Osteoblast (primary cell): ENCODE measurements around the gene FES. TPM values are rescaled to one million over a fixed set of nuclear protein-coding genes. Genes with fewer than 3 reads are reported as not detected.

Experiments
- DNase-seq: peaks from one replicate; pipeline ENCODE4 v3.0.0; 2011; ENCODE audit warnings: low spot score, mixed read lengths; ENCODE audit not compliant: insufficient read length; ENCODE audit errors: missing footprints
- H2AFZ ChIP-seq: 2 replicates; pipeline ENCODE4 v1.6.0; 2011; ENCODE audit warnings: mild to moderate bottlenecking, low read length
- H3K27ac ChIP-seq: 2 replicates; pipeline ENCODE4 v1.5.1; 2011; ENCODE audit warnings: mild to moderate bottlenecking, low read depth, low read length, moderate library complexity
- H3K27me3 ChIP-seq: 2 replicates; pipeline ENCODE4 v1.6.0; 2012; ENCODE audit warnings: mild to moderate bottlenecking, control low read depth, inconsistent platforms, low read length, moderate library complexity; ENCODE audit not compliant: insufficient read depth
- H3K36me3 ChIP-seq: 2 replicates; pipeline ENCODE4 v1.5.1; 2011; ENCODE audit warnings: mild to moderate bottlenecking, low read length, control low read depth, moderate library complexity; ENCODE audit not compliant: insufficient read depth
- H3K4me1 ChIP-seq: 2 replicates; pipeline ENCODE4 v1.5.1; 2011; ENCODE audit warnings: mild to moderate bottlenecking, low read length, control low read depth, moderate library complexity; ENCODE audit not compliant: insufficient read depth
- H3K4me2 ChIP-seq: 2 replicates; pipeline ENCODE4 v1.6.0; 2011; ENCODE audit warnings: mild to moderate bottlenecking, low read length; ENCODE audit not compliant: insufficient read depth
- H3K4me3 ChIP-seq: fragments of 200-600 bp; sonication (generic); 3 replicates; pipeline ENCODE4 v1.5.1; 2012; ENCODE audit warnings: mild to moderate bottlenecking, low read length, inconsistent platforms; ENCODE audit not compliant: insufficient read depth
- H3K79me2 ChIP-seq: 2 replicates; pipeline ENCODE4 v1.6.0; 2012; ENCODE audit warnings: mild to moderate bottlenecking, low read length, control low read depth, inconsistent platforms; ENCODE audit not compliant: insufficient read depth
- H3K9me3 ChIP-seq: 2 replicates; pipeline ENCODE4 v1.5.1; 2011; ENCODE audit warnings: low read depth, low read length, control low read depth
- H4K20me1 ChIP-seq: 2 replicates; pipeline ENCODE4 v1.6.0; 2012; ENCODE audit warnings: mild to moderate bottlenecking, low read length, control low read depth; ENCODE audit not compliant: insufficient read depth
- total RNA-seq: library from RNA; depleted of rRNA; stranded (reverse); fragments of >200 nt; gene quantifications from 2 replicates; pipeline ENCODE4 v1.2.3, GENCODE V29; 2012
- TF ChIP-seq, protein P1 (sequence below): IDR thresholded peaks from 2 replicates; pipeline ENCODE4 v1.5.1; 2011; ENCODE audit warnings: mild to moderate bottlenecking, low read depth, low read length, moderate library complexity; ENCODE audit errors: extremely low read depth

Gene FES
- total RNA-seq, 1 donor: 20.3 TPM

DNA sequence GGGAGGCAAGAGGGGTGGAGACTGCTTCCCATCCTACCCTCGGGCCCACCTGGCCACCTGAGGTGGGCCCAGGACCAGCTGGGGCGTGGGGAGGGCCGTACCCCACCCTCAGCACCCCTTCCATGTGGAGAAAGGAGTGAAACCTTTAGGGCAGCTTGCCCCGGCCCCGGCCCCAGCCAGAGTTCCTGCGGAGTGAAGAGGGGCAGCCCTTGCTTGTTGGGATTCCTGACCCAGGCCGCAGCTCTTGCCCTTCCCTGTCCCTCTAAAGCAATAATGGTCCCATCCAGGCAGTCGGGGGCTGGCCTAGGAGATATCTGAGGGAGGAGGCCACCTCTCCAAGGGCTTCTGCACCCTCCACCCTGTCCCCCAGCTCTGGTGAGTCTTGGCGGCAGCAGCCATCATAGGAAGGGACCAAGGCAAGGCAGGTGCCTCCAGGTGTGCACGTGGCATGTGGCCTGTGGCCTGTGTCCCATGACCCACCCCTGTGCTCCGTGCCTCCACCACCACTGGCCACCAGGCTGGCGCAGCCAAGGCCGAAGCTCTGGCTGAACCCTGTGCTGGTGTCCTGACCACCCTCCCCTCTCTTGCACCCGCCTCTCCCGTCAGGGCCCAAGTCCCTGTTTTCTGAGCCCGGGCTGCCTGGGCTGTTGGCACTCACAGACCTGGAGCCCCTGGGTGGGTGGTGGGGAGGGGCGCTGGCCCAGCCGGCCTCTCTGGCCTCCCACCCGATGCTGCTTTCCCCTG lies 2.2 kb upstream of the FES start:
- Histone ChIP-seq H3K9me3 (no peaks in the 10 kb centered on the region), H4K20me1 (peaks cover 4% of the 10 kb centered on the region), H3K36me3 (peaks cover 47% of the 10 kb centered on the region), H2AFZ (no peak overlapping the region), H3K4me2 (no peak overlapping the region), H3K79me2 (peaks cover 7% of the 10 kb centered on the region), H3K4me3 (no peak overlapping the region), H3K4me1 (peaks cover 26% of the 10 kb centered on the region), H3K27ac (no peak overlapping the region), H3K27me3 (no peaks in the 10 kb centered on the region)
- peak; percentile 45 for DNase-seq
- TF ChIP-seq, protein P1, sequence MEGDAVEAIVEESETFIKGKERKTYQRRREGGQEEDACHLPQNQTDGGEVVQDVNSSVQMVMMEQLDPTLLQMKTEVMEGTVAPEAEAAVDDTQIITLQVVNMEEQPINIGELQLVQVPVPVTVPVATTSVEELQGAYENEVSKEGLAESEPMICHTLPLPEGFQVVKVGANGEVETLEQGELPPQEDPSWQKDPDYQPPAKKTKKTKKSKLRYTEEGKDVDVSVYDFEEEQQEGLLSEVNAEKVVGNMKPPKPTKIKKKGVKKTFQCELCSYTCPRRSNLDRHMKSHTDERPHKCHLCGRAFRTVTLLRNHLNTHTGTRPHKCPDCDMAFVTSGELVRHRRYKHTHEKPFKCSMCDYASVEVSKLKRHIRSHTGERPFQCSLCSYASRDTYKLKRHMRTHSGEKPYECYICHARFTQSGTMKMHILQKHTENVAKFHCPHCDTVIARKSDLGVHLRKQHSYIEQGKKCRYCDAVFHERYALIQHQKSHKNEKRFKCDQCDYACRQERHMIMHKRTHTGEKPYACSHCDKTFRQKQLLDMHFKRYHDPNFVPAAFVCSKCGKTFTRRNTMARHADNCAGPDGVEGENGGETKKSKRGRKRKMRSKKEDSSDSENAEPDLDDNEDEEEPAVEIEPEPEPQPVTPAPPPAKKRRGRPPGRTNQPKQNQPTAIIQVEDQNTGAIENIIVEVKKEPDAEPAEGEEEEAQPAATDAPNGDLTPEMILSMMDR: no peak

DNA sequence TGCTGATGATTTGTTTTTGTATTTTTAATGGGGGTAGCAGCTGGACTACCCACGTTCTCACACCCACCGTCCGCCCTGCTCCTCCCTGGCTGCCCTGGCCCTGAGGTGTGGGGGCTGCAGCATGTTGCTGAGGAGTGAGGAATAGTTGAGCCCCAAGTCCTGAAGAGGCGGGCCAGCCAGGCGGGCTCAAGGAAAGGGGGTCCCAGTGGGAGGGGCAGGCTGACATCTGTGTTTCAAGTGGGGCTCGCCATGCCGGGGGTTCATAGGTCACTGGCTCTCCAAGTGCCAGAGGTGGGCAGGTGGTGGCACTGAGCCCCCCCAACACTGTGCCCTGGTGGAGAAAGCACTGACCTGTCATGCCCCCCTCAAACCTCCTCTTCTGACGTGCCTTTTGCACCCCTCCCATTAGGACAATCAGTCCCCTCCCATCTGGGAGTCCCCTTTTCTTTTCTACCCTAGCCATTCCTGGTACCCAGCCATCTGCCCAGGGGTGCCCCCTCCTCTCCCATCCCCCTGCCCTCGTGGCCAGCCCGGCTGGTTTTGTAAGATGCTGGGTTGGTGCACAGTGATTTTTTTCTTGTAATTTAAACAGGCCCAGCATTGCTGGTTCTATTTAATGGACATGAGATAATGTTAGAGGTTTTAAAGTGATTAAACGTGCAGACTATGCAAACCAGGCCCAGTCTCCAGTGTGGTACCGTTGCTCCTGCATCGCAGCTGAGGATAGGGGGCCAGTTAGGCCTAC lies 1.4 kb upstream of the FES start:
- peaks cover 43% of the 10 kb centered on the region for H3K36me3 ChIP-seq

DNA sequence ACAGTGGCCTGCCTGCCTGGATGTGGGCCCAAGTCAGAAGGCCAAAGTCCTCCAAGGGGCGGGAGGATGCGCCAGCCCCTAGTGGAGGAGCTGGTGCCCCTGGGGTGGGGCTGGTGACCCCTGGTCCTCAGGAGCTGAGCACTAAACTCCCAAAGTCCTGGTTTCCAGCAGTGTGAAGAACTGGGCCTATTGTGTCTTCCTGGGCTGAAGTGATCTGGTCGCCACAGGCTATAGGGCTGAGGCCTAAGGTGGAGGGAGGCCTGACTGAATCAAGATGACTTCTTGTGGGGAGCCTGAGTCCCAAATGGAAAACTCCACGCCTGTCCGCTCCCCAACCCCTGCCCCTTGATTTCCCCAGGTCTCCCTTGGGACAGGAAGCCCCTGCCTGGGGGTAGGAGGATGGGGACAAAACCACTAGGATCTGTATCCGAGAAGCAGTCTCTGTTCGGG lies 753 bp upstream of the FES start:
- DNase-seq: peak; percentile 89
- Histone ChIP-seq H3K4me3 (peak overlapping the region; percentile 73), H3K79me2 (peaks cover 7% of the 10 kb centered on the region), H3K27ac (peak overlapping the region; percentile 70), H3K9me3 (no peaks in the 10 kb centered on the region), H3K4me2 (peak overlapping the region; percentile 80), H2AFZ (peak overlapping the region; percentile 47), H3K36me3 (peaks cover 37% of the 10 kb centered on the region), H3K4me1 (peaks cover 26% of the 10 kb centered on the region), H3K27me3 (no peaks in the 10 kb centered on the region), H4K20me1 (peaks cover 4% of the 10 kb centered on the region)
- TF ChIP-seq, protein P1: no peak

More for the DNA sequence above, 1.4 kb upstream of the FES start:
- H3K4me1 ChIP-seq: peaks cover 26% of the 10 kb centered on the region
- H3K9me3 ChIP-seq: no peaks in the 10 kb centered on the region
- peaks cover 7% of the 10 kb centered on the region for H3K79me2 ChIP-seq
- H4K20me1 ChIP-seq: peaks cover 4% of the 10 kb centered on the region
- no peaks in the 10 kb centered on the region for H3K27me3 ChIP-seq
- no peak overlapping the region for H3K4me3 ChIP-seq
- H2AFZ ChIP-seq: no peak overlapping the region
- H3K27ac ChIP-seq: peak overlapping the region; percentile 70
- no peak overlapping the region for H3K4me2 ChIP-seq
- peak; percentile 70 for DNase-seq
- TF ChIP-seq, protein P1: no peak
